Adipose tissue (tissue), 3 donors: ENCODE results near the gene UNC5B. TPM values are rescaled to one million over a fixed set of nuclear protein-coding genes. Genes with fewer than 3 reads are reported as not detected.

Experiments
- H3K27ac ChIP-seq: one replicate; pipeline ENCODE4 v1.5.1; 2013; ENCODE audit warnings: low read depth, low read length
- WGBS, 3 donors: extraction: QIAGEN DNeasy Blood & Tissue Kit; methylation state at CpG; one replicate each; pipeline ENCODE4 v1.1.7; 2013; 5-methylcytosine and 5-hydroxymethylcytosine counted together
- polyA plus RNA-seq, 3 donors: library from polyadenylated mRNA; stranded (reverse); fragments of 200-250 nt; gene quantifications; one replicate each; pipeline ENCODE4 v1.2.3, GENCODE V29; 2013
- donor health status: healthy with polysubstance abuse.
- donor health status: Bipolar disorder and iron deficiency.
- donor health status: healthy.

UNC5B gene
- polyA plus RNA-seq, 3 donors, result 1.7 to 2.8 (median 2.1) TPM

- no peak overlapping the region for H3K27ac ChIP-seq
- 93 to 98% (median 95%) methylated on average over 3 of the region's 3 CpGs for WGBS, 3 donors
These were observed 85.0 kb downstream of the UNC5B start for GRCh38 chr10:71297343-71297742.

- 56 to 73% (median 62%) methylated on average over 14 of the region's 14 CpGs for WGBS, 3 donors
- H3K27ac ChIP-seq, result no peak overlapping the region
These were observed 86.9 kb downstream of the UNC5B start for GRCh38 chr10:71299071-71299785.

- no peak overlapping the region for H3K27ac ChIP-seq
- 83 to 92% (median 90%) methylated on average over 16 of the region's 16 CpGs for WGBS, 3 donors
These were observed 88.4 kb downstream of the UNC5B start for GRCh38 chr10:71300555-71301370.

- H3K27ac ChIP-seq, result no peak overlapping the region
These were observed 89.1 kb downstream of the UNC5B start for GRCh38 chr10:71301371-71301916.

GRCh38 chr10:71302451-71302850 lies 90.1 kb downstream of the UNC5B start:
- H3K27ac ChIP-seq, result no peak overlapping the region

More at GRCh38 chr10:71301371-71301916, 89.1 kb downstream of the UNC5B start:
- 93 to 95% (median 94%) methylated on average over 12 of the region's 12 CpGs for WGBS, 3 donors

GRCh38 chr10:71302874-71303568 lies 90.7 kb downstream of the UNC5B start:
- no peak overlapping the region for H3K27ac ChIP-seq
- 57 to 59% (median 57%) methylated on average over 8 of the region's 8 CpGs for WGBS, 3 donors

More at GRCh38 chr10:71302451-71302850, 90.1 kb downstream of the UNC5B start:
- WGBS, 3 donors, result 53 to 72% (median 72%) methylated on average over 4 of the region's 4 CpGs

- H3K27ac ChIP-seq, result no peak overlapping the region
- WGBS, 3 donors, result 42 to 73% (median 51%) methylated on average over 1 of the region's 1 CpG
These were observed 91.2 kb downstream of the UNC5B start for GRCh38 chr10:71303569-71303907.

GRCh38 chr10:71304914-71305313 lies 92.5 kb downstream of the UNC5B start:
- 66 to 70% (median 68%) methylated on average over 6 of the region's 6 CpGs for WGBS, 3 donors
- H3K27ac ChIP-seq, result no peak overlapping the region

- H3K27ac ChIP-seq, result no peak overlapping the region
- WGBS, 3 donors, result 73 to 90% (median 86%) methylated on average over 3 of the region's 3 CpGs
These were observed 94.6 kb downstream of the UNC5B start for GRCh38 chr10:71306979-71307378.

- H3K27ac ChIP-seq, result no peak overlapping the region
- WGBS, 3 donors, result 66 to 79% (median 69%) methylated on average over 8 of the region's 8 CpGs
These were observed 95.2 kb downstream of the UNC5B start for GRCh38 chr10:71307469-71308085.

- H3K27ac ChIP-seq, result no peak overlapping the region
- 85 to 86% (median 86%) methylated on average over 2 of the region's 2 CpGs for WGBS, 3 donors
These were observed 95.9 kb downstream of the UNC5B start for GRCh38 chr10:71308244-71308643.

- WGBS, 3 donors, result 60 to 69% (median 63%) methylated on average over 3 of the region's 3 CpGs
- no peak overlapping the region for H3K27ac ChIP-seq
These were observed 96.6 kb downstream of the UNC5B start for GRCh38 chr10:71308985-71309384.

- H3K27ac ChIP-seq, result no peak overlapping the region
- 64 to 68% (median 65%) methylated on average over 3 of the region's 3 CpGs for whole genome bisulfite sequencing, 3 donors
These were observed 97.5 kb downstream of the UNC5B start for GRCh38 chr10:71309919-71310318.

- WGBS, 3 donors, result 60 to 74% (median 71%) methylated on average over 1 of the region's 1 CpG
- H3K27ac ChIP-seq, result no peak overlapping the region
These were observed 99.8 kb downstream of the UNC5B start for GRCh38 chr10:71312220-71312619.

- H3K27ac ChIP-seq, result no peak overlapping the region
- 33 to 47% (median 45%) methylated on average over 19 of the region's 19 CpGs for WGBS, 3 donors
These were observed 100.7 kb downstream of the UNC5B start for GRCh38 chr10:71312811-71313789.

GRCh38 chr10:71314028-71314693 lies 101.8 kb downstream of the UNC5B start:
- 5 to 7% (median 5%) methylated on average over 21 of the region's 21 CpGs for WGBS, 3 donors
- no peak overlapping the region for H3K27ac ChIP-seq

GRCh38 chr10:71314694-71315225 lies 102.4 kb downstream of the UNC5B start:
- 51 to 72% (median 61%) methylated on average over 11 of the region's 11 CpGs for WGBS, 3 donors

More at GRCh38 chr10:71314694-71315225, 102.4 kb downstream of the UNC5B start:
- H3K27ac ChIP-seq, result no peak overlapping the region
